Esophagus squamous epithelium (tissue), 5 donors: Measurements from ENCODE around the gene KLHL7. TPM values are rescaled to one million over a fixed set of nuclear protein-coding genes. Genes with fewer than 3 reads are reported as not detected.

Experiments
- DNase-seq: peaks from one replicate; lab custom pipeline; 2025; lab: John Stamatoyannopoulos, UW
- H3K27ac ChIP-seq, 4 donors: fragments of 200-600 bp; sonication (generic); one replicate each; pipeline ENCODE4 v1.5.1; 2016 to 2019; ENCODE audit warnings: mild to moderate bottlenecking in 1 of 4
- H3K27me3 ChIP-seq, 4 donors: fragments of 200-600 bp; sonication (generic); 1 replicate in 3 of 4; 2 replicates in 1 of 4; pipeline versions ENCODE4 v1.5.1 to v1.6.0; 2017 to 2021; ENCODE audit warnings: antibody characterized with exemption in 1 of 4
- H3K36me3 ChIP-seq, 3 donors: fragments of 200-600 bp; sonication (generic); one replicate each; pipeline ENCODE4 v1.5.1; 2016 to 2019
- H3K4me1 ChIP-seq, 3 donors: fragments of 200-600 bp; sonication (generic); one replicate each; pipeline ENCODE4 v1.5.1; 2017 to 2019
- H3K4me3 ChIP-seq, 4 donors: fragments of 200-600 bp; sonication (generic); 1 replicate in 3 of 4; 2 replicates in 1 of 4; pipeline ENCODE4 v1.5.1; 2016 to 2019; ENCODE audit warnings: mild to moderate bottlenecking in 2 of 4, moderate library complexity in 1 of 4
- H3K9me3 ChIP-seq, 3 donors: fragments of 200-600 bp; sonication (generic); one replicate each; pipeline ENCODE4 v1.5.1; 2016 to 2019
- POLR2A ChIP-seq, 4 donors: fragments of 450-650 bp; IDR thresholded peaks; one replicate each; pipeline ENCODE4 v1.6.1; 2017; ENCODE audit warnings: antibody characterized with exemption in 4 of 4, mild to moderate bottlenecking in 4 of 4, moderate library complexity in 3 of 4
- WGBS, 2 donors: methylation state at CpG; one replicate each; pipeline ENCODE4 v1.1.5; 2018; 5-methylcytosine and 5-hydroxymethylcytosine counted together
- intact Hi-C: fragments of 100-400 bp; cut with DNase I; formaldehyde crosslinking; loops from one replicate; pipeline ENCODE4 v1.15.0; 2022
- total RNA-seq, 4 donors: library from RNA; depleted of rRNA; stranded (reverse); fragments of >200 nt; gene quantifications; one replicate each; pipeline ENCODE4 v1.1.0, GENCODE V29; 2016
- TF ChIP-seq, protein P1 (sequence below), 6 experiments: fragments of 450-650 bp in 4 of 6; fragments of 200-600 bp in 2 of 6; sonication (generic) in 2 of 6; IDR thresholded peaks; one replicate each; pipeline ENCODE4 v1.5.1; 2016 to 2019; ENCODE audit warnings: antibody characterized with exemption in 6 of 6, mild to moderate bottlenecking in 4 of 6, moderate library complexity in 4 of 6
- donor health status: DM: yes; HTN: yes; CAD: no.

Gene KLHL7
- total RNA-seq, 4 donors from 2014 or later, result 16.3 to 26.9 (median 20.5) TPM

DNA sequence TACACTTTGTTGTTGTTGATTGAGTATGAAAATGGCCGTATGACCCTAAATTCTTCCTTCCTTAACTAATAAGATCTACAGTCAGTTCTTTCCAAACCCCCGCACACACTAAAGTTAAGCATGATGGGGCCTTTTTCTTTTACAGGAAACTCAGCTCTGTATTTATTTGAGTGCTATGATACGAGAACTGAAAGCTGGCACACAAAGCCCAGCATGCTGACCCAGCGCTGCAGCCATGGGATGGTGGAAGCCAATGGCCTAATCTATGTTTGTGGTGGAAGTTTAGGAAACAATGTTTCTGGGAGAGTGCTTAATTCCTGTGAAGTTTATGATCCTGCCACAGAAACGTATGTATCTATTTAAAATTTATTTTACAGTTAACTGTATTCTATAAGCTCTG, 62.1 kb downstream of the KLHL7 start:
- Histone ChIP-seq H3K36me3 (peaks cover 0 to 51% (median 0%) of the 10 kb centered on the region in 3 donors), H3K9me3 (no peaks in the 10 kb centered on the region), H3K4me1 (no peaks in the 10 kb centered on the region), H3K4me3 (no peak overlapping the region), H3K27ac (no peak overlapping the region), H3K27me3 (no peaks in the 10 kb centered on the region)
- intact Hi-C loops, result no loop called here
- no peak for DNase-seq
- TF ChIP-seq, protein P1, sequence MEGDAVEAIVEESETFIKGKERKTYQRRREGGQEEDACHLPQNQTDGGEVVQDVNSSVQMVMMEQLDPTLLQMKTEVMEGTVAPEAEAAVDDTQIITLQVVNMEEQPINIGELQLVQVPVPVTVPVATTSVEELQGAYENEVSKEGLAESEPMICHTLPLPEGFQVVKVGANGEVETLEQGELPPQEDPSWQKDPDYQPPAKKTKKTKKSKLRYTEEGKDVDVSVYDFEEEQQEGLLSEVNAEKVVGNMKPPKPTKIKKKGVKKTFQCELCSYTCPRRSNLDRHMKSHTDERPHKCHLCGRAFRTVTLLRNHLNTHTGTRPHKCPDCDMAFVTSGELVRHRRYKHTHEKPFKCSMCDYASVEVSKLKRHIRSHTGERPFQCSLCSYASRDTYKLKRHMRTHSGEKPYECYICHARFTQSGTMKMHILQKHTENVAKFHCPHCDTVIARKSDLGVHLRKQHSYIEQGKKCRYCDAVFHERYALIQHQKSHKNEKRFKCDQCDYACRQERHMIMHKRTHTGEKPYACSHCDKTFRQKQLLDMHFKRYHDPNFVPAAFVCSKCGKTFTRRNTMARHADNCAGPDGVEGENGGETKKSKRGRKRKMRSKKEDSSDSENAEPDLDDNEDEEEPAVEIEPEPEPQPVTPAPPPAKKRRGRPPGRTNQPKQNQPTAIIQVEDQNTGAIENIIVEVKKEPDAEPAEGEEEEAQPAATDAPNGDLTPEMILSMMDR (IDR thresholded peaks at IDR 0.05), result no peak
- no peak for TF ChIP-seq POLR2A (IDR thresholded peaks at IDR 0.05)
- 92% methylated on average over 4 to 5 of the region's 5 CpGs for WGBS, 2 donors

DNA sequence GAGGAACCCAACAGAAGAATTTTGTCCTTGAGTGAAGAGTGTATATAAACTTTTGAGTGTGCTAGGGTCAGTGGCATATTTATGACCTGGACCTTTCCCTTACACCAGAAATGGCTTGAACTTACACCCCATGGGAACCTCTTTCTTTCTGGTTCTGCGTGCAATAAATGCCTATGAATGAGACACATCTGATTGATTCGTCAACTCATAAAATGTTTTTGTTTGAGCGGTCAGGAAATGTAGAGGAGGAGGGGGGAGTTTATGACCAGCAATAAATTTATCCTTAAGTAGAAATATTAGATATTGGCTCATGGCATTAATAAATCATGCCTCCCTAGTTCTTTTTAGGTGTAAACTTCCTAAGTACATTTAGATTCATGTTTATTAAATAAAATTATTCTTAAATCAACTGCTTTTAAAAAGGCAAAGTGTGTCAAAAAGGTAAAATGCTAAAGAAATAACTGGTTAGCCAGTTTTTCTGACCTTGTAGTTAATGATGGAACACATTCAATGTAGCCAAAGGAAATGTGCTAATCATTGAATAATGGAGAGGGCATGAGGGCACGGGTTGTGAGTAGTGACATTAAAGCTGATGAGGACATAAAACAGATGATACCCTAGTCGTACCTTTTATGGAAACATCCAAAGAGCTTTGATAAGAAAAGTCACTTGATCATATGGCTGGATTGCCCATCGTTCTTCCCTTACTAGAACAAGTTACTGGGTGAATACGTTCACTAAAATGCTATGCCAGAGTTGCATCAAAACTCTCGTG, 62.7 kb downstream of the KLHL7 start:
- no peak for TF ChIP-seq POLR2A (IDR thresholded peaks at IDR 0.05)
- TF ChIP-seq, protein P1 (IDR thresholded peaks at IDR 0.05), result no peak
- Histone ChIP-seq H3K9me3 (no peaks in the 10 kb centered on the region), H3K4me3 (no peak overlapping the region), H3K27ac (no peak overlapping the region), H3K4me1 (no peaks in the 10 kb centered on the region), H3K27me3 (no peaks in the 10 kb centered on the region), H3K36me3 (peaks cover 0 to 53% (median 0%) of the 10 kb centered on the region in 3 donors)
- 89 to 95% methylated on average over 8 of the region's 8 CpGs for WGBS, 2 donors
- no peak for DNase-seq
- intact Hi-C loops, result no loop called here

DNA sequence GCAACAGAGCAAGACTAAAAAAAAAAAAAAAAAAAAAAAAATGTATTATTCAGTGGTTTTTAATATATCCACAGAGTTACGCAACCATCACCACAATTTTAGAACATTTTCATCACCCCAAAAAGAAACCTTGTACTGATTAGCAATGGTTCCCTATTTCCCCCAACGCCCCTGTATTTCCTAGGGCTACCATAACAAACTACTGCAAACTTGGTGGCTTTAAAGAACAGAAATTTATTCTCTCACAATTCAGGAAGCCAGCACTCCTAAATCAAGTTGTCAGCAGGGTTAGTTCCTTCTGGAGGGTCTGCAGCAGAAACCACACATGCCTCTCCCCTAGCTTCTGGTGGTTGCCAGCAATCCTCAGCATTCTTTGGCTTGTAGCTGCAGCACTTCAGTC, 70.4 kb downstream of the KLHL7 start:
- 85% methylated on average over 2 of the region's 2 CpGs for WGBS, 2 donors

DNA sequence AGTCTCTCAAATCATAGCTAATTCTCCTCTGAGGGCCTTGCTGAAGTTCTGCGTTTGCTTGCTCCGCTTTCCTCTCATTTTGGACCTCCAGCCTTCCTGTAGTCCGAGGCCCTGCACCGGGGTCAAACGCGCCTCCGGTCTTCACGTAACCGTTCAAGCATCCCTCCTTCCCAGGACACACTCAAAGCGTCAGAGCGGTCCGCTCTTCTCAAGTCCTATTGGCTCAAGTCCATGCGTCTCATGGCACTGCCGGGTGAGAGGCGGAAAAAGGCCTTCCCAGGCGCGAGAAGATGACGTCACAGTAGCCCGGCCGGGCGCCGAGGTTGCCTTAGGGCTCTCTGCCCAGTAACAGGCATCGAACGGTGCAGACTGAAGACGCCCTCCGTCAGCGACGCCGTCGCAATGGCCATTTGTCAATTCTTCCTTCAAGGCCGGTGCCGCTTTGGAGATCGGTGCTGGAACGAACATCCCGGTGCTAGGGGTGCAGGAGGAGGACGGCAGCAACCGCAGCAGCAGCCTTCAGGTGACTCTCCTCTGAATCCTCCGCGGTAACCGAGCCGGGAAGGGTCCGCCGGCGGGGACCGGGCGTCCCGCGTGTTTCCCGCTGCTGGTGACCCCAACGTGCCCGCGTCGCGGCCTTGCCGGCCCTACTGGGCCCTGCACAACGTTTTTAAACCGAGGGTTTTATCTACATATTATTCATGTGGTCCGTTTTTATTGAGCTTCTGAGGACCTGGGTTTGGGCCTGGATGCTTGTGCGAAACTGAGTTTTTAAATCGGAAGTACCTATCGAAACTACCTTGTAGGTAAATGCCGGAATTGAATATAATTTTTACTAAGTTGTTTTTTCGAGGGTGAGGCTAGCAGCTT, 76.3 kb downstream of the KLHL7 start, which contains the start of gene NUP42:
TSS of gene NUP42 (plus strand) at position 365 of the 870 bp plus-strand sequence. CDS start at position 403, 38 bp downstream.
- Histone ChIP-seq H3K4me1 (peaks cover 12 to 54% (median 15%) of the 10 kb centered on the region in 3 donors), H3K9me3 (no peaks in the 10 kb centered on the region), H3K36me3 (peaks cover 0 to 17% (median 0%) of the 10 kb centered on the region in 3 donors), H3K27ac (peak within 1 kb of the TSS; percentile 93 to 97 (median 94)), H3K27me3 (no peaks in the 10 kb centered on the region), H3K4me3 (peak within 1 kb of the TSS; percentile 79 to 94 (median 86))
- 1 to 2% methylated on average over 29 to 36 of the region's 63 CpGs for WGBS, 2 donors
- intact Hi-C loops, result loop anchor here (10.0 kb wide), 1 partner anchor 73 kb away; no protein-coding TSS in a partner anchor
- DNase-seq, result peak; percentile 70
- TF ChIP-seq, protein P1 (IDR thresholded peaks at IDR 0.05), result peak in 1 of 6 experiments; percentile 9
- TF ChIP-seq POLR2A (IDR thresholded peaks at IDR 0.05), result peak in 3 of 4 donors; percentile 68 to 82 (median 71)

More for the DNA sequence above, 70.4 kb downstream of the KLHL7 start:
- no peak overlapping the region for H3K27ac ChIP-seq
- no peaks in the 10 kb centered on the region for H3K9me3 ChIP-seq
- peaks cover 0 to 4% (median under 1%) of the 10 kb centered on the region in 3 donors for H3K4me1 ChIP-seq
- TF ChIP-seq POLR2A (IDR thresholded peaks at IDR 0.05), result no peak
- TF ChIP-seq, protein P1 (IDR thresholded peaks at IDR 0.05), result no peak
- no peak overlapping the region for H3K4me3 ChIP-seq
- DNase-seq, result no peak
- H3K27me3 ChIP-seq, result no peaks in the 10 kb centered on the region
- intact Hi-C loops, result no loop called here
- peaks cover 0 to 29% (median 0%) of the 10 kb centered on the region in 3 donors for H3K36me3 ChIP-seq
